ENCODE data around the gene ELMO1.

DNA sequence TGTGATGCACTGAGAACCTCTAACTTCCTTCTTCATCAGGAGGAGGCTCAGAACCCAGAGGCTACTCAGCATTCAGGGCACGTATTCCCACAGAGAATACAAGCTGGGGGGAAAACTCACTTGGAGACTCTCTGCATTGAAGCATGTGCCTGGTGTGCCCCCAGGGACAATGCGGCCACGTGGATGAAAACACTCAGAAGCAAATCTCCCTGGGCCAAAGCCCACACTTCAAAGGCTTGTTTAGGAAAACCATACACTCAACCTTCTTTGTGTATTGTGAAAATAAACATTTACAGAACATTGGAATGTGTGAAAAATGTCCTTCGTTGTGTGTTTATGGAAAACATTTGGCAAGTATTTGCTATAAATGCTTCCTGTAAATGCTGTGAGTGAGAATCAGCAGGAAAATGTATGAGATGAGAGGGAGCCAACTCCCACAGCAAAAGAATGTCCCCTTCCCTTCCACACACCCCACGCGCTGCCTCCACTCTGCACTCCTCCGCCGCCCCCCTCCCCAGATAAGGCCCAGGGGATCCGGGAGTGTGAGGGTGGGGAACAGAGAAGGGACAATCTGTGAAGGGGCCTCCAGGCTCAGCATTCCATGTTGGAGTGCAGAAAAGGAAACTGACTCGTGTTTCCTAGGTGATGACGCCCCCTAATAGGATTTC, 339.5 kb downstream of the ELMO1 start:
- TF ChIP-seq, protein P1, sequence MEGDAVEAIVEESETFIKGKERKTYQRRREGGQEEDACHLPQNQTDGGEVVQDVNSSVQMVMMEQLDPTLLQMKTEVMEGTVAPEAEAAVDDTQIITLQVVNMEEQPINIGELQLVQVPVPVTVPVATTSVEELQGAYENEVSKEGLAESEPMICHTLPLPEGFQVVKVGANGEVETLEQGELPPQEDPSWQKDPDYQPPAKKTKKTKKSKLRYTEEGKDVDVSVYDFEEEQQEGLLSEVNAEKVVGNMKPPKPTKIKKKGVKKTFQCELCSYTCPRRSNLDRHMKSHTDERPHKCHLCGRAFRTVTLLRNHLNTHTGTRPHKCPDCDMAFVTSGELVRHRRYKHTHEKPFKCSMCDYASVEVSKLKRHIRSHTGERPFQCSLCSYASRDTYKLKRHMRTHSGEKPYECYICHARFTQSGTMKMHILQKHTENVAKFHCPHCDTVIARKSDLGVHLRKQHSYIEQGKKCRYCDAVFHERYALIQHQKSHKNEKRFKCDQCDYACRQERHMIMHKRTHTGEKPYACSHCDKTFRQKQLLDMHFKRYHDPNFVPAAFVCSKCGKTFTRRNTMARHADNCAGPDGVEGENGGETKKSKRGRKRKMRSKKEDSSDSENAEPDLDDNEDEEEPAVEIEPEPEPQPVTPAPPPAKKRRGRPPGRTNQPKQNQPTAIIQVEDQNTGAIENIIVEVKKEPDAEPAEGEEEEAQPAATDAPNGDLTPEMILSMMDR (IDR thresholded peaks at IDR 0.05; ENCODE audit: poor library complexity), result no peak
- TF ChIP-seq EZH2 (IDR thresholded peaks at IDR 0.05; ENCODE audit: borderline replicate concordance), result no peak
- no peak for TF ChIP-seq EZH2phosphoT487 (IDR thresholded peaks at IDR 0.05; ENCODE audit: low read depth, severe bottlenecking, unreplicated experiment)

Measured in hepatocyte (in vitro differentiated cells).